MCF 10A (cell line): ENCODE results near the gene PACSIN2. TPM values are rescaled to one million over a fixed set of nuclear protein-coding genes. Genes with fewer than 3 reads are reported as not detected.

Experiments
- Bru-seq: library from RNA; stranded (reverse); fragments of 400-500 nt; gene quantifications from one replicate; lab custom pipeline; 2021; lab: Mats Ljungman, UMichigan
- BruChase-seq, 2 experiments: library from RNA; stranded (reverse); fragments of 400-500 nt; gene quantifications; one replicate each; lab custom pipeline; 2021; lab: Mats Ljungman, UMichigan
- BruUV-seq: library from RNA; stranded (reverse); fragments of 400-500 nt; replicated peaks from 2 replicates; lab custom pipeline; 2021; lab: Mats Ljungman, UMichigan
- CTCF ChIA-PET: fragments of 300-600 bp; sonication (Branson Sonifier 250); formaldehyde crosslinking; extraction: SDS; loops from one replicate; lab custom pipeline; 2021; ENCODE audit warnings: antibody characterized with exemption, inconsistent platforms; lab: Yijun Ruan, JAX
- POLR2A ChIA-PET: fragments of 300-600, 350-650 bp; sonication (Branson Sonifier 250); formaldehyde crosslinking; extraction: SDS; loops from one replicate; lab custom pipeline; 2020; ENCODE audit warnings: antibody characterized with exemption, inconsistent platforms; lab: Yijun Ruan, JAX
- DNase-seq: peaks from one replicate; pipeline ENCODE4 v3.0.0-alpha.2; 2018; ENCODE audit not compliant: unreplicated experiment
- H3K27ac Mint-ChIP-seq: one replicate; pipeline ENCODE4 v1.8.0; 2022; ENCODE audit warnings: mild to moderate bottlenecking, low read depth, mixed read lengths; ENCODE audit not compliant: unreplicated experiment
- H3K27me3 Mint-ChIP-seq: one replicate; pipeline ENCODE4 v1.8.0; 2022; ENCODE audit warnings: mixed read lengths; ENCODE audit not compliant: insufficient read depth, unreplicated experiment
- H3K36me3 Mint-ChIP-seq: one replicate; pipeline ENCODE4 v1.8.0; 2022; ENCODE audit warnings: mild to moderate bottlenecking, moderate library complexity, mixed read lengths; ENCODE audit not compliant: insufficient read depth, unreplicated experiment
- H3K4me1 Mint-ChIP-seq: one replicate; pipeline ENCODE4 v1.8.0; 2022; ENCODE audit warnings: mixed read lengths; ENCODE audit not compliant: insufficient read depth, unreplicated experiment
- H3K4me3 Mint-ChIP-seq: one replicate; pipeline ENCODE4 v1.8.0; 2022; ENCODE audit warnings: mild to moderate bottlenecking, moderate library complexity, mixed read lengths; ENCODE audit not compliant: unreplicated experiment
- H3K9me3 Mint-ChIP-seq: one replicate; pipeline ENCODE4 v1.8.0; 2022; ENCODE audit warnings: mixed read lengths; ENCODE audit not compliant: unreplicated experiment
- CTCF ChIP-seq: fragments of 200-600 bp; IDR thresholded peaks from one replicate; pipeline ENCODE4 v1.8.0; 2022; ENCODE audit warnings: antibody characterized with exemption, mild to moderate bottlenecking; ENCODE audit not compliant: unreplicated experiment
- intact Hi-C: fragments of 100-400 bp; cut with micrococcal nuclease; formaldehyde crosslinking; loops from 2 replicates; pipeline ENCODE4 v1.14.1; 2022
- long read RNA-seq: library from polyadenylated mRNA; stranded (forward); transcript quantifications from one replicate; pipeline ENCODE4 v2.0.0, GENCODE V29; 2022
- total RNA-seq: library from RNA; stranded (reverse); gene quantifications from 2 replicates; pipeline ENCODE4 v1.2.3, GENCODE V29; 2022

PACSIN2 gene, protein sequence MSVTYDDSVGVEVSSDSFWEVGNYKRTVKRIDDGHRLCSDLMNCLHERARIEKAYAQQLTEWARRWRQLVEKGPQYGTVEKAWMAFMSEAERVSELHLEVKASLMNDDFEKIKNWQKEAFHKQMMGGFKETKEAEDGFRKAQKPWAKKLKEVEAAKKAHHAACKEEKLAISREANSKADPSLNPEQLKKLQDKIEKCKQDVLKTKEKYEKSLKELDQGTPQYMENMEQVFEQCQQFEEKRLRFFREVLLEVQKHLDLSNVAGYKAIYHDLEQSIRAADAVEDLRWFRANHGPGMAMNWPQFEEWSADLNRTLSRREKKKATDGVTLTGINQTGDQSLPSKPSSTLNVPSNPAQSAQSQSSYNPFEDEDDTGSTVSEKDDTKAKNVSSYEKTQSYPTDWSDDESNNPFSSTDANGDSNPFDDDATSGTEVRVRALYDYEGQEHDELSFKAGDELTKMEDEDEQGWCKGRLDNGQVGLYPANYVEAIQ
- total RNA-seq (66.5 and 67.3 TPM in 2 replicates), Bru-seq, nascent RNA (percentile 65 among the genes with signal in this experiment), BruChase-seq, experiment 1, labeled RNA remaining after a 6-hour chase (percentile 69 among the genes with signal in this experiment), BruChase-seq, experiment 2, labeled RNA remaining after a 2-hour chase (percentile 62 among the genes with signal in this experiment)
- long read RNA-seq, transcript PACSIN2-201 (11 exons, 3,249 nt): major isoform, 28 of 90 reads
- long read RNA-seq, transcript PACSIN2-203 (11 exons, 1,883 nt): minor isoform, 7 of 90 reads
- long read RNA-seq, partial matches to known transcripts: 3 of 90 reads
- long read RNA-seq, other reads (novel, unspliced or antisense): 52 of 90 reads

DNA sequence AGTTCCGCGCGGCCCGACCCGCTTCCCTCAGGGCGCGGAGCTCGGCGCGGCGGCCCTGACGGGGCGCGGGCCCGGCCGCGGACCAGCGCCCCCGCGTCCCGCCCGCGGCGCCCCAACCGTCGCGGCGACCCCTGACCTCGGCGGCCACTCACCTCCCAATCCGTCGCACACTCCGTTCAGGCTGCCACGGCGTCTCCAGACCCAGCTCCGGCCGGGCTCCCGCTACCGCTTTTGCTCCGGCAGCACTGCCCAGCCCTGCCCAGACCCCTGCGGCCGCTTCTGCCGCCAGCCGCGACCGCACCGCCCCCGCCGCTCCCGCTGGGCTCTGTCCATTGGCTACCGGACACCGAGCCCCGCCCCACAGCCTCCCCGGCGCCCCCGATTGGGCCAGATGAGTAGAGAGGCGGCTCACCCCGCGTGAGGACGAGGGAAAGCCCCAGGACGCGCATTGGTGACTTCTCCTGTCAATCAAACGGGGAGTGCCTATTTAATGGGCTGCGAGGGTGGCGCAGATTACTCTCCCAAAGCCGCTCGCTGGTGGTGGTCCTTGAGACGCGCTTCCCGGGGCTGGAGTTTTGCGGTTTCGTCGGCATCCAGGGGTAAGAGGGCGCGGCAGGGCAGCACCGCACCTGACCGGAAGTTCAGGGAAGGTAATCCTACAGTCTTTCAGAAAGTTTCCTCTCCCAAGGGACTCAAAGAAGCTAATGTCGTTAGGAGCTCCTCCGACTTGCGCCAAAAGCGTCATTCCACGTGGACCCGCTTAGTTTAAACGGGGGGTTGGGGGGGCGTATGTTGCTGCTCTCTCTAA is at the start of gene PACSIN2:
Gene PACSIN2, minus strand, starts transcription at position 281 of the 808 bp plus-strand sequence. CDS start 103,069 bp downstream, outside the sequence.
- no peak for TF ChIP-seq CTCF
- POLR2A ChIA-PET: interaction anchor here (0.6 to 4.8 kb wide), 31 partner anchors 9 to 400 kb away, joined by 3 to 85 read pairs (median 5); partner anchors contain the start of genes ARFGAP3, CYB5R3, MCAT and POLDIP3
- H3K36me3 Mint-ChIP-seq: no peaks in the 10 kb centered on the region
- no peaks in the 10 kb centered on the region for H3K27me3 Mint-ChIP-seq
- H3K27ac Mint-ChIP-seq: peak within 1 kb of the TSS; percentile 92
- H3K9me3 Mint-ChIP-seq: no peaks in the 10 kb centered on the region
- peak within 1 kb of the TSS; percentile 93 for H3K4me3 Mint-ChIP-seq
- peak; percentile 99 for DNase-seq
- intact Hi-C loops: loop anchor here (2.0 kb wide), 1 partner anchor 20 kb away; no protein-coding TSS in a partner anchor
- CTCF ChIA-PET: interaction anchor here (0.6 to 1.0 kb wide), 2 partner anchors 25 to 368 kb away, joined by 3 to 4 read pairs; no protein-coding TSS in a partner anchor
- no TSS peak for BruUV-seq
- H3K4me1 Mint-ChIP-seq: peaks cover 23% of the 10 kb centered on the region

DNA sequence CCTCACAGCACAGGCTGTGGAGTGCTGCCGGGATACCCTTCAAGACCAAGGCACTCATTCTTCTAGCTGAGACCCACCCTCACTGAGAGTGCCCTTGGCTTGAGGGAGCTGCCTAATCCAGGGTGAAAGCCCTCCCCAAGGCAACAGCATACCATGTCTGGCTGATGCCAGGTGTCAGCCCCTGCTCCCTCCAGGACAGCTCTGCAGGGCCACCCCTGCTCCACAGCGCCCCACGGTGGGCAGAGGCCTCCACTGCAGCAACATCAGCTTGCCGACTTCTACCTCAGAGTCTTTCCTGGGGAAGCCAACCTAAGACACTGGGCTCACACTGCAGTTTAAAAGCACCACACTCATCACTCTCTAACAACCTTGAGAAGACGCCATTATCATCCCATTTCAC is 45.2 kb upstream of the PACSIN2 start:
- Mint-ChIP-seq H3K27me3 (no peaks in the 10 kb centered on the region), H3K36me3 (peaks cover 7% of the 10 kb centered on the region), H3K4me3 (no peak overlapping the region), H3K9me3 (no peaks in the 10 kb centered on the region), H3K4me1 (no peaks in the 10 kb centered on the region), H3K27ac (no peak overlapping the region)
- intact Hi-C loops: no loop called here
- ChIA-PET POLR2A (interaction anchor here (0.9 kb wide), 1 partner anchor 45 kb away, joined by 6 read pairs; the partner anchor contains the start of gene PACSIN2), CTCF (interaction anchor here (0.6 to 1.5 kb wide), 9 partner anchors 13 to 406 kb away, joined by 3 to 6 read pairs (median 4); no protein-coding TSS in a partner anchor)
- TF ChIP-seq CTCF: peak; percentile 63
- BruUV-seq: no TSS peak
- peak; percentile 32 for DNase-seq

DNA sequence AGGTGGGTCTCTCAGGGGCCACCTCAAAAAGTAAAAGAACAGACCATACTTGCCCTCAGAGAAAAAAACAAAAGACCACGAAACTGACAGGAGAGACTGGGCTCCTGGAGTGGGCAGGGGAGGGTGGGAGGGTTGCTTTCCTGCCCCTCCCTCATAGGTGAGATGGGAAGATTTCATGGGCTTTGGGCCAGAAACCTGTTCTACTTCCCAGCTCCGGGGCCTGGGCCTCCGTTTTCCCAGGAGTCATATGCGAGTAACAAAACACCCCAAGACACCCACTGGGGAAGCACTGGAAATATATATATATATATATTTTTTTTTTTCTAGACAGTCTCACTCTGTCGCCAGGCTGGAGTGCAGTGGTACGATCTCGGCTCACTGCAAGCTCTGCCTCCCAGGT is 42.7 kb upstream of the PACSIN2 start:
- no peak overlapping the region for H3K27ac Mint-ChIP-seq
- H3K4me3 Mint-ChIP-seq: no peak overlapping the region

More for the DNA sequence above, 42.7 kb upstream of the PACSIN2 start:
- no peaks in the 10 kb centered on the region for H3K4me1 Mint-ChIP-seq
- POLR2A ChIA-PET: interaction anchor here (0.7 kb wide), 1 partner anchor 273 kb away, joined by 3 read pairs; no protein-coding TSS in a partner anchor
- CTCF ChIA-PET: interaction anchor here (0.5 to 0.7 kb wide), 2 partner anchors 66 to 190 kb away, joined by 3 to 7 read pairs; no protein-coding TSS in a partner anchor
- no peak for DNase-seq
- TF ChIP-seq CTCF: no peak
- no peaks in the 10 kb centered on the region for H3K36me3 Mint-ChIP-seq
- H3K9me3 Mint-ChIP-seq: no peaks in the 10 kb centered on the region
- no peaks in the 10 kb centered on the region for H3K27me3 Mint-ChIP-seq
- BruUV-seq: no TSS peak
- intact Hi-C loops: no loop called here
